Fibroblast of skin of abdomen (primary cell): ENCODE data around the gene TMEM178B.
A peak's percentile ranks its signal among the peaks of the same experiment; 100 is the strongest.
"Not testable (repeated sequence)": the region's sequence is repeated elsewhere in the genome, so short reads cannot be mapped to it uniquely, and the experiment has no call there.

Experiments
- DNase-seq: peaks from one replicate; pipeline ENCODE4 v3.0.0-alpha.2; 2013

Gene TMEM178B

DNA sequence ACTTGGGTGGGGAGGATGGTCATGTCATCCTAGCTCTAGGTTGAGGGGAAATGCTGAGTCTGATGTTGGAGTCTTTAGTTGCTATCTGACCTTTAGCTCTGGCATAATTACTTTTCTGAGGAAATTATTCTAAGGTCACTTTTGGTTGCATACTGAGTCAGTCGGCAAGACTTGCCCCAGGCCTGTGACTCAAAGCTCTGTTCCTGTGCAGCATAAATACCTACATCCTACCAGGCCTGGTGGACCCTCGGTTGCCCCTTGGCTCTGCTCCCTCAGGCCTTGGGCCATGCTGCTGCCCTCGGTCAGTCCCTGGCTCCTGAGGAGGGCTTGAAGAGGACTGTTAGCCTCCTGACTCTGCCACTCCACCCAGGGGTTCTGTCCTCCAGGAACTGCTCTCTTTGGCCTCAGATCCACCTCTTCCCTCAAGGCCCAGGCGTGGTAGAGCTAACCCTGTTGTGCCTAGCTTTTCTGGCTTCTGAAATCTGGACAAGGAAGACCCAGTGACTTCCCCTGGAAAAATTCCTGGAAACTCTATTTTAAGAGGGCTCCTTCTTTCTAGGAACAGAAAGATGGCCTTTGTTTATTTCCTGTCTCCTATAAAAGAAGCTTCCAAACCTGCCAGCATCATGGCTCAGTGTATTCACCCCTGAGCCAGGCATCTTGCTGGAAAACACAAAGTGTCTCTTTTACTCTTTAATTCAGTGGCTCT is 71.2 kb downstream of the TMEM178B start:
- DNase-seq: no peak

DNA sequence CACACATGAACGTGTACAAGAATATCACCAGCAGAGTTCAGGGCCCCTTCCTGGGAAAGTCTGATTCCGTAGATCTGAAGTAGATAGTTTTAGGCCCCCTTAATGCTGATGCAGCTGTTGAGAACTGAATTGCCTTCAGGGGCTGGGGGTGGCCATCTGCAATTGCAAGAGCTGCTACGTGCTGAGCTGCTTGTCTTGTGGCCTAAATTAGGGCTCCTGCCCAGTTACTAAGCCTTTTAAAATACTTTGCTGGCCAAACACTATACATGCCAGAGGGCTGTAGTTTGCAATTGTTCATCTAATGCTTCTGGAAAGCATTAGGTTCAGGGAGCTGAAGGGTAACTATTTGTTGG is 71.7 kb downstream of the TMEM178B start:
- no peak for DNase-seq

DNA sequence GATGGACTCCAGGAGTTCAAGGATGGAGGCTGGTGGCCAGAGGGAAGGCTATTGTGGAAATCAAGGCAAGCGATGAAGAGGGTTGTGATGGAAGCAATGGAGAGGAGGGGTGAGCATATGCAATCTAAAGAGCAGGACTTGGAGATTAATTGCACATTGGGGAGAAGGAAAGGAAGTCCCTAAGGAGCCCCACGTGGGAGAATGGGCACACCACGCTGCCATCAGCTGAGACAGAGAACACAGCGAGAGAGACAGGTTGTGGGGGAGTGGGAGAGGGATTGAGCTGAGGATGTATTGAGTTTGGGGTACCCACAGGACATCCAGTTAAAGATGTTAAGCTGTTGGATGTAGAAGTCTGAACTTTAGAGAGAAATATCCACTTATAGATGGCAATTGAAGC is 73.6 kb downstream of the TMEM178B start:
- no peak for DNase-seq

DNA sequence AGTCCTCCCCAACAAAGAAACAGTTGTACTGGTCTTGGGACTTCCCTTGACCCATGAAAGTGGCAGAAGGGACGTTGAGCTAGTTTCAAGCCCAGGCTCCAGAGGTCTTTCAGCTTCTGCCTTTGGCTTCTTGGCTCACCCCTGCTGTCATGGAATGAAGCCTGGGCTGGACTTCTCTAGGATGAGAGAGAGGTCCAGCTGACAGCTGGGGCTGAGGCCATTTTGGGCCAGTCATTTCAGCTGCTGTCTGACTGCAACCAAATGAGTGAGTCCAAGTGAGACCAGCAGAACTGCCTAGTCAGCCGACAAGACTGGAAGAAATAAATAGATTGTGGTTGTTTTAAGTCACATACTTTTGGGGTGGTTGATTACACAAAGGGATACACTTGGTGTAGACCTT is 76.6 kb downstream of the TMEM178B start:
- no peak for DNase-seq

DNA sequence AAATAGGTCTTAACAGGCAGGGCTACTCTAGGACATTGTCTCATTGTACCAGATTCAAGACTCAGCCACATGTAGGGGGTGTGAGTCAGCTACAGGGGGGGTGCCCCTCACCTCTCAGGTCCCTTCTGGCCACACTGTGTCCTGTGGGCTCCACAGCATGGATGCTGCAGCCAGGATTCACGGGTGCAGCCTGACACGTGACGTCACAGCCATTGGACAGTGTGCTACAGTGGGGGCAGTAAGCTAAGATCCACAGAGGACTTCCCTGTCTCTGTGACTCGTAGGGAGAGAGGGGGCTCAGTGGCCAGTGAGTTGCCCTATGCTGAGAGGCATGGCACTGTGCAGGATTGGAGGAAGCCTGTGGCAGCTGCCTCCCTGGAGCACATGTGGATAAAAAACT is 77.9 kb downstream of the TMEM178B start:
- DNase-seq: no peak

DNA sequence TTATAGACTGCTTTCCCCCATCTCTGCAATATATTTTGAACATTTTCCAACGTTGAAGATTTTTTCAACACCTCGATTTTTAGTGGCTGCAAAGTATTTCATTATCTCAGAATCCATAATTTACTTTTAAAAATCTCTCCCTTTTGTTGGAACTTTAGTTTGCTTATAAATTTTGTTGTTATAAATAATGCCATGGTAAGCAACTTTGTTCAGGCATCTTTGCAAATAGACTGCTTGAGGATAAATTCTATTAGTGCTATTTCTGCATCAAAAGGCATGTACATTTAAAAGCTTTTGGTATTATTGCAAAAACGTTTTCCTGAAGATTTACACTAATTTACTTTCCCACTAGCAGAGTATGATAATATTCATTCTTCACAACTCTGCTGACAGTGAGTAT is 79.4 kb downstream of the TMEM178B start:
- DNase-seq: no peak

DNA sequence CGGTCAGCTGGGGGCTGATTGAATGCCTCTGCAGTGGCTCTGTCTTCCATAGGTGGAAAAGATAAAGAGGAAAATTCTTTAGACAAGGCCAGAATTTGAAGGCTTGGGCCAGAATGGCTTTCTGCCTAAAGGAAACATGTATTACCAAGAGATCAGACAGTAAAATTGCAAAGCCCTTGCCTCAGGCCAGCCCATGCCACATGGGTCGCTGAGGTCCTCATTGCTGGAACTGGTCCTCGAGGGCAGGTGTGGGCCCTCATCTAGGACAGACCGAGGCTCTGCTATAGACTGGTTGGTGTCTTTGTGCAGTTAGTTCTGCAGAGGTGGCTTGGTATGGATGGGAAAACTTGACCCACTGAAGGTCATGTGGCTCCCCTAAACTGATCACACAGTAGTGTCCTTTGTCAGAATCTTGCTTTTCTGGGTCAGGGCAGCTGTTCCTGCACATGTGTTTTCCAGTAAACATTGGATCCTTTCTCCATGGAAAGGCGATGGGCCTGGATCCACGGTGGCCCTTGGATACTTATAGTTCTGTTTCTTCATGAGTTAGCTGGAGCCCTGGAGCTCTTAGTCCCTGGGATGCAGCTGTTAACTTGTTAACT is 80.4 kb downstream of the TMEM178B start:
- no peak for DNase-seq

DNA sequence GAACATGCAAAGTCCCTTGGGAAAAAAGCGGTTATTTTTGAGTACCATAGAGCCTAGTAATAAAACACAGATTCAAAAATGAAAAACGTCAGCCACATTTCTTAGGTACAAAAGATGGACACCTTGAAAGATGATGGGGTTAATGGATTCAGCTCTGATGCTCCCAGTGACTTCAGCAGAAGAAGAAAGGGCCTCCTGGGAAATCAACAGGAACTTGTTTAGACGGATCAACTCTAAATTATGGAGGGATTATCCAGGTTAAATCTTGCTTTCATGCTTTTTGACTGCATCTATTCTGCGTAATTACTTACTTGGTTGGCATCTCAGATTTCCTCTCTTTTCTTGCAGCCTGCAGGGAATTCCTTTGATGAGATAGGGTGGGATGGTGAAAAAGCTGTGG is 82.5 kb downstream of the TMEM178B start:
- no peak for DNase-seq

DNA sequence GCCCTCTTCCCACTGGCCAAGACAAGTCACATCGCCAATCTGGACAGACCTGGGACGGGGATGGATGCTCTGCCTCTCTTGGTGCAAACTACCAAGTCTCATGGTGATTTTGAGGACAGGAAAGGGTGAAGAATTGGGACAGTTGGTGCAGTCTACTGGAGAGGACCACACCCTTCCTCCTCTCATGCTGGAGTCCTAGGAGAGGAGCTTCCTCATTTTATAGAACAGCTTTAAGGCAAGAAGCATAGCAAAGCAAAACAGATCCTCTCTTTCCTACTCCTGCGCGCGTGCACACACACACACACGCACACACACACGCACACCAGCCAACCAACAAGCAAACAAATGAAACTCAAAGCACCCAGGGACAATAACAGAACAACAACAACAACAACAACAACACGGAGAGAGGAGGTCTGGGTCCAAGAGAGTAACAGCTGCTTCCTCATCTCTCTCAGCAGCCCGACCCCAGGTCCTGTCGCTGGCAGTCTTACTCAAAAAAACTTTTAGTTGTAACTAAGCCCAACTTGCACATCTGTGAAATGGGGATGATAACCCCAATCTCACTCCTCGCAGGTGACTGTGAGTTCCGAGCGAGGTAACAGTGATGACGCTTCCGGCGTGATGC is 83.4 kb downstream of the TMEM178B start:
- no peak for DNase-seq

DNA sequence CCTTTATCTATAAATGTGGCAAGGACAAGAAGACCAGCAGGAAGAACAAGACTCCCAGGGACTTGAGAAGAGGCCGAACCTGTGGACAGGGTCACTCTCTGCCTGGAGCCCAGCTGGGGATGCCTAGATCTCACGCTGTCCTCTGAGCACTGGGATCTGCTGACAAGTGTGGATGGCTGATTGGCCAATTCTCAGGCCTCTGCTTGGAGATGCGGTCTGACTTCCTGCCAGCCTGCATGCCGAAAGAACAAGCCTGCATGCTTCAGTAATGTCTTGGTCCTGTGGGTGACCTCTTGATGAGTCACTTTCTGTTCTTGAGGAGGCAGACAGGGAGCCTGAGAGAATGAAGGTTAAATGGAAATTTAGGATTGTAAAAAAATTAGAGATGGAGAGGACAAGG is 84.7 kb downstream of the TMEM178B start:
- peak; percentile 78 for DNase-seq

DNA sequence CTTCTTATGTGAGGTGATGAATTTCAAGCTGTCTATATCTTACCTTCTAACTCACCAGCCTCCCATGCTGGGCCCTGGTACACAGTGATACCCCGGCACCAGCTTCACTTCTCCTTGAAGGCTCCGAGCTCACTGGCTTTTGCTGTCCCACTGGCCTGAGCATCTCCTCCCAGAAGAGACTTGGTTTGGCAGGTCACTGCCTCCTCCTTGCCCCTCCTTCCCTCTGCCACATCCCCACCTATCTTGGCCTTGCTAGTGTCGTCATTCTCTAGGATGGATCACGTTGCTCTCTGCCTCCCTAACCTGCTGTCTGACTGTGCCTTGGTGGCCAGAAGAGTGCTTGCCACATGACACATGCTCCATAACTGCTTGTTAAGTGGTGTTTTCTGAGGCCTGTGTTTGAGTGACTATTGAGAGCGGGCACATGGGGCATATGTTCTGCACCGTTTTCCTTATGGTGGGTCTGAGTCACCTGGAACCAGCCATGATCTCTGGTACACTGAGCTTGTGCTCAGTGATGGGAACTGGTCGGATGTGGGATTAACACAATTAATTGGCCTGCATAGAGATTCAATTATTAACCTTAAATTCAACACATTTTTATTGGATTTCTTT is 86.5 kb downstream of the TMEM178B start:
- no peak for DNase-seq

DNA sequence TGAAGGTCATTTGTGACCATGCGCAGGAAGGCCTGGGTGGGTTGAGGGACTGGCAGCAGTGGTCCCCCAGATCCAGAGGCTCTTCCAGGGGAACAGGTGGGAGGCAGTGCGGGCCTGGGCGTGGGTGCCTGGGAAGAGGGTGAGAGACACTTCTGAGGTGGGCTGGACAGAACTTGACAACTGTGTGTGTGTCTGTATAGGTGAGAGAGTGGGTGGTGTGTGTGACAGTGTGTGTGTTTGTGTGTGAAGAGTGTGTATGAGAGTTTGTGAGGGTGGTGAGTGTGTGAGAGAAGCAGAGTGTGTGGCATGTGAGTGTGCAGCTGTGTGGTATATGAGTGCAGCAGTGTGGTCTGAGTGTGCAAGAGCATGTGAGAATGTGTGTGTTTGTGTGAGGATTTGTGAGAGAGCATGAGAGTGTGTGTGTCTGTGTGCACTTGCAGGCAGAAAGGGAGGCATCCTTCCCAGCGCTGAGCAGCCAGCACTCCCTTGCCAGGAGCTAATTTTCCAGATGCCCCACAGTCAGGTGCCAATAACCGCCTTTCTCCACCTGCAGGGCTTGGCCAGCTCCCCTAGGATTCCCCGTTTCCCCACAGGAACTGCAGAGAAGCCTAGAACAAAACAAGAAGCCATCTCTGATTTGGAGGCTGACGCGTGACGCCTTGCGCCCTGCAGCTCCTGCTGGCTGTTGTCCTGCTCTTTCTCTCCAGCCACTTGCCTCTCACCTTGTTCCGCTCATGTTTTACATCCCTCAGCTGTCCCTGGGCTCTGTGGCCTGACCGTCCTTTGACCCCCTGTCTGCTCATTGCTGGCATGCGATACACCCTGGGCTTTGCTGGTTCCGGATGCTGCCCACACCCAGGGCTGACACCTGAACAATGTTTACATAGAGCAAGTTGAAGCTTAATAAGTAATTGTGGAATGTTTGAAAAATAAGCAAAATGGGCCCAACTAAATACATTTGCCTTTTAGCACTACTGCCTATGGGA is 88.0 kb downstream of the TMEM178B start:
- no peak for DNase-seq

DNA sequence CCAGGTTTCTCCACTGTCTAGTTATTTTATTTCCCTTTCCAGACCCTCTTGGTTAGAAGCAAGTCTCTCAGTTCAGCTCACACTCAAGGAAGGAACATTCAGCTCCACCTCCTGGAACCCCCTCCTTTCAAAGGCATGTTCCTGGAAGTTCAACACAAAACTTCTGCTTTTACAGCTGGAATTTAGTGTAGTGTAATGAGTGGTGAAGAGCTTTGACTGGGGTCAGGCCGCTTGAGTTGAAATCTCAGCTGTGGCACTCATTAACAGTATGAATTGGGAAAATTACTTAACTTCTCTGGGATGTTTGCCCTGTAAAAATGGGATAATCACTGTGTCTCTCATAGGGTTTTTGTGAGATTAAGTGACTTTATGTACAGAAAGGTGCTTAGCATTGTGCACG is 91.7 kb downstream of the TMEM178B start:
- no peak for DNase-seq

DNA sequence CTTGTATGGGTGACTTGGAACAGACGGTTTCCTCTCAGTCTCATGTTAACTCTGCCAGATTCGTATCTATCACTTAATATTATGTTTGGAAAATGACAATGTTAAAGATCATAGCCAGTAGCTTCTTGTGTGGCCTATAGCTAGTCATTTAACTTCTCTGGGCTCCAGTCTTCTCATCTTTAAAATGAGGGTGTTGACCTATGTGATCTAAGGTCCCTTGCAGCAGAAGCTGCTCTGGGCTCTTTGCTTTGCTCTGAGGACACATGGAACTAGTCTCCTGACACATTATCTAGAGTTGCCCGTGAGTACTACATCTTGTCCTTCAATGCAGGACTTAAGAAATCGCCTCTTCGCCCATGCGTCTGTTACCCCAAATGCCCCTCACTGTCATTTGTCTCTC is 93.1 kb downstream of the TMEM178B start:
- no peak for DNase-seq

DNA sequence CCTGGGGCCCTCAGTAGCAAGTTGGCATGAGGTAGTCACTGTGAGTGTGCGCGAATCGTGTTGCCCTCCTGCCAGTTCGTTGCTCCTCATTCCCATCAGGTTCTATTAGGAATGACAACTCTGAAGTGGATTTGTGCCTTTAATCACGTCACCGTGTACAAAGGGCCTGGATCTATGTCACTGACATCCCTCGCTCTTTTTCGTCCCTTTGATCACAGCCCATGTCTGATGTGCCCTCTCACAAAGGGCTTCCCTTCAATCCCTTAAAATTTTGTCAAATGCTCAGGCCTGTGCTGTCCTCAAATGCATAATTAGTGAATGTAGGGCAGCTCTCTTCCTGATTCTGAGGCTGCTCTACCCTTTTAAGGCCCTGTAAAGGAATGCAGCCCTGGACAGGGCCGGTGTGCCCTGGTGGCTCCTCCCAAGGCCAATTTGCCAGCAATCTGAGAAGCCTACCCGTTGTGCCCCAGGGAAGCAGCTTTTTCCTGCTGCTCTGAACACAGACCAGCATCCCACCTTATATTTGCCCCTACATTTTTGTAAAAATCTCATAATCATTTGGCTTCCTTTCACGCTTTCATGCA is 93.6 kb downstream of the TMEM178B start:
- DNase-seq: no peak

DNA sequence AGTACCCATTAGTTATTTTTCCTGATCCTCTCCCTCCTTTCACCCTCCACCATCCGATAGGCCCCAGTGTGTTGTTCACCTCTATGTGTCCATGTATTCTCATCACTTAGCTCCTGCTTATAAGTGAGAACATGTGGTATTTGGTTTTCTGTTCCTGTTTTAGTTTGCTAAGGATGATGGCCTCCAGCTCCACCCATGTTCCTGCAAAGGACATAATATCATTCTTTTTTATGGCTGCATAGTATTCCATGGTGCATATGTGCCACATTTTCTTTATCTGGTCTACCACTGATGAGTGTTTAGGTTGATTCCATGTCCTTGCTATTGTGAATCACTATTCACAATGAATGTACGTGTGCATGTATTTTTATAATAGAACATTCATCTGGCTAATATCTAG is 95.3 kb downstream of the TMEM178B start:
- not testable (repeated sequence) for DNase-seq

DNA sequence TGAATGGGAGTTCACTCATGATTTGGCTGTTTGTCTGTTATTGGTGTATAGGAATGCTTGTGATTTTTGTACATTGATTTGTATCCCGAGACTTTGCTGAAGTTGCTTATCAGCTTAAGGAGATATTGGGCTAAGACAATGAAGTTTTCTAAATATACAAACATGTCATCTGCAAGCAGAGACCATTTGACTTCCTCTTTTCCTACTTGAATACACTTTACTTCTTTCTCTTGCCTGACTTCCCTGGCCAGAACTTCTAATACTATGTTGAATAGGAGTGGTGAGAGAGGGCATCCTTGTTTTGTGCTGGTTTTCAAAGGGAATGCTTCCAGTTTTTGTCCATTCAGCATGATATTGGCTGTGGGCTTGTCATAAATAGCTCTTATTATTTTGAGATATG is 101.9 kb downstream of the TMEM178B start:
- not testable (repeated sequence) for DNase-seq

DNA sequence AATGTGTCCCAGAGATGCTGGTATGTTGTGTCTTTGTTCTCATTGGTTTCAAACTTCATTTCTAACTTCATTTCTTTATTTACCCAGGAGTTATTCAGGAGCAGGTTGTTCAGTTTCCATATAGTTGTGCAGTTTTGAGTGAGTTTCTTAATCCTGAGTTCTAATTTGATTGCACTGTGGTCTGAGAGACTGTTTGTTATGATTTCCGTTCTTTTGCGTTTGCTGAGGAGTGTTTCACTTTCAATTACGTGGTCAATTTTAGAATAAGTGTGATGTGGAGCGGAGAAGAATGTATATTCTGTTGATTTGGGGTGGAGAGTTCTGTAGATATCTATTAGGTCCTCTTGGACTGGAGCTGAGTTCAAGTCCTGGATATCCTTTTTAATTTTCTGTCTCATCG is 103.3 kb downstream of the TMEM178B start:
- DNase-seq: not testable (repeated sequence)

DNA sequence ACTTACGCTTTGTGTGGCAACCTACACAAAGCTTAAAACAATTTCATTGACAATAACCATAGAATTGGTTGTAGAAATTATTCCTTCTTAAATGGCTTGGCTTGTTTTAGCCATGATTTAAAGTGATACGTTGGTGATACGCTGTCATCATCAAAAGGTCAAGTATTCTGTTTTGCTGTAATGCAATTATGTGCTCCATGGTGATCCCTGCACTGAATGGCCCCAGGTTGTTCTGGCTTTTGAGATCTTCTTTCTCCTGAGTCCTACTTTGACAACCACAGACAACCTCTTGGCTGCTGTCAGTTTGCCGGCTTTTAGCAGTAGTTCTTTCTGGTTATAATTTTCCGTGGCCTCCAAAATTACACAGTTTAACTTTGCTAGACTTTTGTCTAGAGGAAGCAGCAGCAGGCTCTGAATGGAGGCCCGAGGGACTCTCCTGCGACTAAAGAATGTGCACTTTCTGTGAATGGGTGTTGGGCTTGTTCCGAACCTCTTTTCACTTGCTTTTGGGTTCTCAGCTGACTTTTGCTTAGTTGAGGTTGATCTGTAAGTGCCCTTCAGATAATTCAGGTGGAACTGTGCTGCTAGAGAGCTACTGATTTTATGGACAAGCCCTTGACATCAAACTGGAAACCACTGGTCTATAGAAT is 104.7 kb downstream of the TMEM178B start:
- DNase-seq: no peak

DNA sequence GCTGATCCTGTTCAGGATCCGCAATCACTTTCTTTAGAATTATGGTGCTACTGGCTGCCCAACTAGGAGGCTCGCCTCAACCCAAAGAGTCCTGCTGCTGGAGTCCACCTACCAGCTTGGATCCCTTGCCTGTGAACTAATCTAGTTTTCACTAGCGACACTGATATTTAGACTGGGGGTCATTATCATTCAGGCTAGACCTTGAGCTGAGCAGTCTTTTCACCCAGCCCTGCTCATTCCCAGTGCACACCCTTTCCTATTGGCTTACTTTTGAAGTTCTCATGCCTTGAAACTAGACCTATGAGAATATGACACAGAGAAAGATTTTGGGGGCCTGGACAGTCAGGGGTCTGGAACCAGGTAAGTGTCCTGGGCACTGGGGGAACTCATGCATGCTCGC is 107.9 kb downstream of the TMEM178B start:
- DNase-seq: no peak

DNA sequence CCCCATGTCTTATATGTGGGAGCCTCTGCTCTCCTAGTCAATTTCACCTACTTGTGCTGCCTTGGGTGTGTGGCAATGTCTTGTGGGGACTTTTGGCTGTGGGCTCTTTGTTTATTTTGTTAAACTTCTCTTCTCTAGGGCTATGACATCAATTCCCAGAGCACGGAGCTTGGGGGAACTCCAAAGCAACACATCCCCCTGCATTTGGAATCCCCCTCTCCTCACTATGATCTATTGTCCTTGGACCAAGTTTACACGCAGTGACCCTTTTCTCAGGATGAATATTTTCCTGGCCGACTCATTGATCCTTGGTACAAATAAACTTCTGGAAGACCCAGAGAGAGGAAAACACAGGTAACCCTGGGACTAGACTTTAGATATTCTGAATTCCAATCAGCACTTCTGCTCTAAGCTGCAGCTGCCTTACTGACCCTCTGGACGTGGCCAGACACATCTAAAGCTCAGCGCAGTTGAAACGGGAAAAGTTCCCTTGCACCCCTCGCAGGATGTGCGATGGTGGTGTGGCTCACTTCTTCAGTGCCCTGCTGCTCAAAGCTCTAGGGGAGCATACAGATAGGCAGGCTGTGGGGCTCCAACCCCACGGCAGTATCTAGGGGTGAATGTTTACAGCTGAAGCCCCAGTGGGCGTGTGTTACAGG is 110.8 kb downstream of the TMEM178B start:
- DNase-seq: no peak
